Measurements from ENCODE around the gene SECISBP2.

Gene SECISBP2

DNA sequence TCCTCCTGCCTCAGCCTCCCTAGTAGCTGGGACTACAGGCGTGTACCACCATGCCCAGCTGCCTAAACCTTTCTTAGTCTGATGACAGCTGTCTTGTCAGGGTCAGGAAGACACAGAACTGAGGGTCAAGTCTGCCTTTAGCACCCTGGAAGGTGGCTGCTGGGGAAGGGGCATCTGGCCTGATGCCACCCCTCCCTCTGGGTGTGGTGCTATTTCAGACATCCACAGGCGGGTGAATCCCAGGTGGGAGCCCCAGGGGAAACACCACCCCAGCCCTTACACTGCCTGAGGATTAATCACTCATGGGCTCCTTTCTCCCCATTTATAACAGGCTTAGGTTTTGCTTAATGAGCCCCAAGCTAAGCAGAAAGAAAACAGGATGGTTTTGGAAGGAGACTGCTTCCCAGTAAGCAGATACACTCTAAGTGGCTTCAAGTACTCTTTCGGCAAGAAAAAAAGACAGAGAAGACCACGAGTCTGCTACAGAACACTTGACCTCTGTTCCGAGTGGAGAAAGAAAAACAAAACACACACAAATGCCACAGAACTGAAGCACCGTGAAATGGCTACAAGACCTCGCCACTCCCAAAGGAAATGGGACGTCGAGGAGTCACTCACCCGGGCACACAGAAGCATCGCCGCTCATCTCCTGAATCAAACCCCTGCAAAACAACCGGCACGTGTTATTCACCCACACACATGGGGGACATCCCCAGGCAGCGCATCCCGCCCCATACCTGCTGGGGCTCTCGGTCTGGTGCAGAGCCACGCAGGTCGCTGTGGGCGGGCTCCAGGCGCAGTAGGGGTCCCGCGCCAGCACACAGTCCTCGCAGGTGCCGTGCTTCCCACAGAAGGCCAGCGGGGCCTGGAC lies 62.4 kb downstream of the SECISBP2 start:
- no peak for DNase-seq (ENCODE audit: low spot score)
- no peak overlapping the region for H2BK15ac ChIP-seq (ENCODE audit: low read length)
- H3K36me3 ChIP-seq (replicated peaks in 1 of 2; ENCODE audit: control insufficient read depth in 2 of 2, insufficient read depth in 2 of 2, low read length in 2 of 2) = peaks cover 0 to 23% of the 10 kb centered on the region in 2 donors
- no peak overlapping the region for H3K4me3 ChIP-seq (ENCODE audit: low read length in 2 of 2)
- no peak overlapping the region for H2BK12ac ChIP-seq (ENCODE audit: low read length)
- no peak overlapping the region for H2BK120ac ChIP-seq (ENCODE audit: low read depth, low read length)
- no peaks in the 10 kb centered on the region for H3K27me3 ChIP-seq (ENCODE audit: control insufficient read depth in 3 of 3, insufficient read depth in 3 of 3, low read depth in 1 of 3, low read length in 3 of 3)
- H3K9me3 ChIP-seq (replicated peaks in 1 of 2; ENCODE audit: control insufficient read depth in 2 of 2, insufficient read depth in 1 of 2, low read depth in 1 of 2, low read length in 2 of 2) = peaks cover 0 to 3% of the 10 kb centered on the region in 2 donors
- no peak overlapping the region for H2BK5ac ChIP-seq (ENCODE audit: low read length)
- no peak overlapping the region for H4K8ac ChIP-seq (ENCODE audit: low read depth, low read length)
- H3K14ac ChIP-seq (ENCODE audit: low read length) = no peak overlapping the region
- H3K4me2 ChIP-seq (ENCODE audit: insufficient read depth, low read length, poor library complexity, severe bottlenecking) = no peak overlapping the region
- no peak overlapping the region for H3K9ac ChIP-seq (ENCODE audit: low read depth, low read length, poor library complexity)
- peaks cover 0 to 4% of the 10 kb centered on the region in 2 donors for H3K4me1 ChIP-seq (ENCODE audit: control insufficient read depth in 2 of 2, insufficient read depth in 1 of 2, low read depth in 1 of 2, low read length in 2 of 2)
- H2AFZ ChIP-seq (ENCODE audit: low read length) = no peak overlapping the region
- WGBS, 2 donors (ENCODE audit: extremely low coverage in 2 of 2, insufficient read length in 2 of 2, insufficient replicate concordance in 1 of 2) = no CpG with 5 or more reads among the region's 26 CpGs
- no peak overlapping the region for H3K4ac ChIP-seq (ENCODE audit: low read length)
- no peak overlapping the region for H4K91ac ChIP-seq (ENCODE audit: low read depth, low read length, poor library complexity)
- no peak overlapping the region for H3K23ac ChIP-seq (ENCODE audit: low read depth, low read length, poor library complexity)
- H2AK5ac ChIP-seq (ENCODE audit: low read depth, low read length) = no peak overlapping the region
- H3K27ac ChIP-seq (replicated peaks; ENCODE audit: low read length) = no peak overlapping the region
- H3K79me1 ChIP-seq (ENCODE audit: low read depth, low read length) = peaks cover 2% of the 10 kb centered on the region
- H3K18ac ChIP-seq (ENCODE audit: low read length) = no peak overlapping the region

DNA sequence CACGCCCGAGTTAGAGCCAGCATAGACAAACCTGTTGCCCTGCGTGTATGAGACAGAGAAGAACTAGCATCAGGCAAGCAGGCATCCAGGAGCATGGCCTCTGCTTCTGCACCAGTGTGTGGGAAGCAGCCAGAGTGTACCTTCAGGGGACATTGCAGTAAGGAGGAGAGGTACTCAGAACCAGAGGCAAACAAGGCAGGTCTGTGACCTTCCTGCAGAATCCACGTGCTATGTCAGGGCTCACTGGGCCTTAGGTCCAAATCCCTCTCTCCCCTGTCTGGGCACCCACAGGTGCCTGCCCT lies 63.0 kb downstream of the SECISBP2 start:
- peaks cover 2% of the 10 kb centered on the region for H3K79me1 ChIP-seq (ENCODE audit: low read depth, low read length)
- WGBS, 2 donors (ENCODE audit: extremely low coverage in 2 of 2, insufficient read length in 2 of 2, insufficient replicate concordance in 1 of 2) = no CpG with 5 or more reads among the region's 4 CpGs
- no peak overlapping the region for H2BK5ac ChIP-seq (ENCODE audit: low read length)
- no peak overlapping the region for H2BK120ac ChIP-seq (ENCODE audit: low read depth, low read length)
- H3K4ac ChIP-seq (ENCODE audit: low read length) = no peak overlapping the region
- no peak overlapping the region for H2AK5ac ChIP-seq (ENCODE audit: low read depth, low read length)
- H3K36me3 ChIP-seq (replicated peaks in 1 of 2; ENCODE audit: control insufficient read depth in 2 of 2, insufficient read depth in 2 of 2, low read length in 2 of 2) = peaks cover 4 to 28% of the 10 kb centered on the region in 2 donors
- no peak overlapping the region for H4K91ac ChIP-seq (ENCODE audit: low read depth, low read length, poor library complexity)
- no peak overlapping the region for H3K23ac ChIP-seq (ENCODE audit: low read depth, low read length, poor library complexity)
- no peak overlapping the region for H2BK12ac ChIP-seq (ENCODE audit: low read length)
- no peak overlapping the region for H3K18ac ChIP-seq (ENCODE audit: low read length)
- no peak overlapping the region for H3K4me2 ChIP-seq (ENCODE audit: insufficient read depth, low read length, poor library complexity, severe bottlenecking)
- no peak overlapping the region for H3K4me3 ChIP-seq (ENCODE audit: low read length in 2 of 2)
- H3K4me1 ChIP-seq (ENCODE audit: control insufficient read depth in 2 of 2, insufficient read depth in 1 of 2, low read depth in 1 of 2, low read length in 2 of 2) = peaks cover 0 to 4% of the 10 kb centered on the region in 2 donors
- no peak overlapping the region for H2AFZ ChIP-seq (ENCODE audit: low read length)
- H3K9ac ChIP-seq (ENCODE audit: low read depth, low read length, poor library complexity) = peak overlapping the region; percentile 51
- peaks cover 0 to 3% of the 10 kb centered on the region in 2 donors for H3K9me3 ChIP-seq (replicated peaks in 1 of 2; ENCODE audit: control insufficient read depth in 2 of 2, insufficient read depth in 1 of 2, low read depth in 1 of 2, low read length in 2 of 2)
- no peaks in the 10 kb centered on the region for H3K27me3 ChIP-seq (ENCODE audit: control insufficient read depth in 3 of 3, insufficient read depth in 3 of 3, low read depth in 1 of 3, low read length in 3 of 3)
- no peak overlapping the region for H3K27ac ChIP-seq (replicated peaks; ENCODE audit: low read length)
- H2BK15ac ChIP-seq (ENCODE audit: low read length) = no peak overlapping the region
- H3K14ac ChIP-seq (ENCODE audit: low read length) = no peak overlapping the region
- DNase-seq (ENCODE audit: low spot score) = no peak
- no peak overlapping the region for H4K8ac ChIP-seq (ENCODE audit: low read depth, low read length)

DNA sequence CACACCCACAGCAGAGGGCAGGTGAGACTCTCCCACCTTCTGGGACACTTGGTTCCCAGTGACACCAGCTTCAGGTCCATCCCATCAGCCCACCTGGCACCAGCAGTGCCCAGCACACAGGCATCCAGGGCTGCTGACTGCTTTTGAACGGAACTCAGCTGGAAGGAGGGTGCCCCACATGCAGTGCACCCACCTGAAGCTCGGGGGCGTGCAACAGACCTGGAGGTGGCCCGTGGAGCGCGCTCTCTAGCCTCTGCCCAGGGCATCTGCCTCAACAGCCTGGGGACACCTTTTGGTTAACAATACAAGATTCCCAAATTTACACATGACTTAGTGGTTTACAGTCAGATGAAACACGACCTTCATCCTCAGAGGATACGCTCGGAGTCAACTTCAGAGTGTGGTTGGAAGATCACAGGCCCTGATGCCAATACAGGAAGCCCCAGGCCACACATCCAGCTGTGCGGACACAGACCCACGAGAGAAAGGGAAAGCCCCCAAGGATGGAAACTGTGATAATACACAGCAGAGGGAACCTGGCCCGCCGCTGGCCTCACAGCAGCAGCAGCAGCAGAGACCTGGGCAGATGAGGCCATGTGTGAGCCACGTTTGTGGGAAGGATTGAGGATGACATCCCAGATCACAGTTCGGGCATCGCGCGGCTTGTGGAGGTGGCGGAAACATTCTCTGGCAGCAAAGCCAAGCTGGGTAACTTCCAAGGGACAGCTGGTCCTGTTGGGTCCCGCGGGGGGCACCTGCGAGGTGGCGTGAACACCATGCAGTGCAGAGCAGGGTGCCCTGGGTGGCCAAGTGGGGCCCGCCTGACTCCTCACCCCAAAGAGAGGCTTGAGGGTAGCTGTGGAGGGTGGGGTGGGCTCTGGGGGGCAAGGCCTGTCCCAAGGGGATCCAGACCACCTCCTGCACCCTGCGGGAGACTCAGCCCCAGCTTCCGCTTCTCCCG lies 64.0 kb downstream of the SECISBP2 start:
- no peak overlapping the region for H4K91ac ChIP-seq (ENCODE audit: low read depth, low read length, poor library complexity)
- H2BK5ac ChIP-seq (ENCODE audit: low read length) = peak overlapping the region; percentile 42
- H2AK5ac ChIP-seq (ENCODE audit: low read depth, low read length) = no peak overlapping the region
- no peak overlapping the region for H2AFZ ChIP-seq (ENCODE audit: low read length)
- H3K18ac ChIP-seq (ENCODE audit: low read length) = peak overlapping the region; percentile 25
- H2BK120ac ChIP-seq (ENCODE audit: low read depth, low read length) = no peak overlapping the region
- H3K79me1 ChIP-seq (ENCODE audit: low read depth, low read length) = peaks cover 2% of the 10 kb centered on the region
- H3K4me1 ChIP-seq (ENCODE audit: control insufficient read depth in 2 of 2, insufficient read depth in 1 of 2, low read depth in 1 of 2, low read length in 2 of 2) = peaks cover 0 to 4% of the 10 kb centered on the region in 2 donors
- no peak overlapping the region for H2BK15ac ChIP-seq (ENCODE audit: low read length)
- H3K14ac ChIP-seq (ENCODE audit: low read length) = peak overlapping the region; percentile 44
- WGBS, 2 donors (ENCODE audit: extremely low coverage in 2 of 2, insufficient read length in 2 of 2, insufficient replicate concordance in 1 of 2) = no CpG with 5 or more reads among the region's 27 CpGs
- no peak overlapping the region for H3K4me2 ChIP-seq (ENCODE audit: insufficient read depth, low read length, poor library complexity, severe bottlenecking)
- H3K27me3 ChIP-seq (ENCODE audit: control insufficient read depth in 3 of 3, insufficient read depth in 3 of 3, low read depth in 1 of 3, low read length in 3 of 3) = no peaks in the 10 kb centered on the region
- H3K23ac ChIP-seq (ENCODE audit: low read depth, low read length, poor library complexity) = peak overlapping the region; percentile 48
- no peak overlapping the region for H3K4ac ChIP-seq (ENCODE audit: low read length)
- no peak overlapping the region for H3K9ac ChIP-seq (ENCODE audit: low read depth, low read length, poor library complexity)
- H3K36me3 ChIP-seq (replicated peaks in 1 of 2; ENCODE audit: control insufficient read depth in 2 of 2, insufficient read depth in 2 of 2, low read length in 2 of 2) = peaks cover 14 to 34% of the 10 kb centered on the region in 2 donors
- H3K9me3 ChIP-seq (replicated peaks in 1 of 2; ENCODE audit: control insufficient read depth in 2 of 2, insufficient read depth in 1 of 2, low read depth in 1 of 2, low read length in 2 of 2) = peaks cover 0 to 3% of the 10 kb centered on the region in 2 donors
- peak overlapping the region in 1 of 2 donors; percentile 8 for H3K4me3 ChIP-seq (ENCODE audit: low read length in 2 of 2)
- no peak overlapping the region for H2BK12ac ChIP-seq (ENCODE audit: low read length)
- no peak overlapping the region for H3K27ac ChIP-seq (replicated peaks; ENCODE audit: low read length)
- no peak for DNase-seq (ENCODE audit: low spot score)
- no peak overlapping the region for H4K8ac ChIP-seq (ENCODE audit: low read depth, low read length)
